GM19193 (cell line): ENCODE measurements around the gene BGLAP.

Source experiments
- POLR2A ChIP-seq: IDR thresholded peaks from 4 replicates; pipeline ENCODE4 v1.6.1; 2011; ENCODE audit not compliant: insufficient read depth, insufficient read length; ENCODE audit errors: extremely low read depth

BGLAP gene

GRCh38 chr1:156241926-156242325, at the start of gene BGLAP:
Gene BGLAP, plus strand, starts transcription at chr1:156242184. Its CDS starts 48 bp downstream, at chr1:156242232.
- no peak for TF ChIP-seq POLR2A

DNA sequence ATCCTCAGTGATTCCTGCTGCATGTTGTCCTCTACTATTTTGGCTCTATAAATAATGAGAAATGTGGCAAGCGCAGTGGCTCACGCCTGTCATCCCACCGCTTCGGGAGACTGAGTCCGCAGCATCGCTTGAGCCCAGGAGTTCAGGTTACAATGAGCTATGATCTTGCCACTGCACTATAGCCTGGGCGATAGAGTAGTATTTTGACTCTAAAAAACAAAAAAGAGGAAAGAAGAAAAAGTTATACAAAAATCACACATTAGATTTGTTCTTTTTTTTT, 48.8 kb upstream of the BGLAP start:
- no peak for TF ChIP-seq POLR2A

- peak; percentile 91 for TF ChIP-seq POLR2A
Observed at GRCh38 chr1:156193488-156194299, 48.3 kb upstream of the BGLAP start, which contains the start of gene SLC25A44. Gene SLC25A44, plus strand, starts transcription at chr1:156194104. Its CDS starts 5,744 bp downstream, at chr1:156199848.

DNA sequence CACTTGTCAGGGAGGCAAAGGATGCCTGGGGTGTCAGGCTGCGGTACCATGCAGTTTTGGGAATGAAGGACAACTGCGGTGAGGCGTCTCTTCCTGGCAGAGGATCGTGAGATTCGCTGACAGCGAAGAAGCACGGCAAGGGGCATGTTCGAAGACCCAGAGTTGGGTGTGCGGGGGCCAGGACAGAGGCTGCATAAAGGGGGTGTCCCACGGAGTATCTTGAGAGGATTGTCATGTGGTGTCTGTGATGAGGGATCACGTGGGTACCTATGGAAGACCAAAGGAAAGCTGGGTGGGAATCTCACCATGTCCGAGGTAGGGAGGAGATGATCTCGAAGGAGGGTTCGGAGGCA, 47.7 kb upstream of the BGLAP start:
- no peak for TF ChIP-seq POLR2A

GRCh38 chr1:156195853-156196252, 46.1 kb upstream of the BGLAP start:
- TF ChIP-seq POLR2A = no peak

- TF ChIP-seq POLR2A = no peak
Observed at GRCh38 chr1:156196445-156196844, 45.5 kb upstream of the BGLAP start.

- TF ChIP-seq POLR2A = no peak
Observed at GRCh38 chr1:156198831-156199349, 43.1 kb upstream of the BGLAP start.

GRCh38 chr1:156200044-156200443, 41.9 kb upstream of the BGLAP start:
- no peak for TF ChIP-seq POLR2A

- no peak for TF ChIP-seq POLR2A
Observed at GRCh38 chr1:156203331-156203730, 38.7 kb upstream of the BGLAP start.

DNA sequence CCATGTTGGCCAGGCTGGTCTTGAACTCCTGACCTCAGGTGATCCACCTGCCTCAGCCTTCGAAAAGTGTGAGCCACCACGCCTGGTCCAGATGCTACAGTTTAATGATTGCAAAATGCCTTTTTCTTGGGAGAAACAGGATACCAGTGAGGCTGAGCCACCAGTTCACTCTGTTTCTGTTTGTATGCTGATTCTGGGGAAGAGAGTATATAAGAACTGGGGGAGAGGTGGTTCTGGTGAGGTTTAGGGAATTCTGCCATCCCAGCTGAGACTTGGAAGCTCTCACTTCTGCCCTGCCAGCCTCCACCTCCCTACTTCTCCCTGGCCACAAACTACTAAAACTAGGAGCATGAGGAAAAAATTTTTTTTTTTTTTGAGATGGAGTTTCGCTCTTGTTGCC, 37.3 kb upstream of the BGLAP start:
- TF ChIP-seq POLR2A = no peak

DNA sequence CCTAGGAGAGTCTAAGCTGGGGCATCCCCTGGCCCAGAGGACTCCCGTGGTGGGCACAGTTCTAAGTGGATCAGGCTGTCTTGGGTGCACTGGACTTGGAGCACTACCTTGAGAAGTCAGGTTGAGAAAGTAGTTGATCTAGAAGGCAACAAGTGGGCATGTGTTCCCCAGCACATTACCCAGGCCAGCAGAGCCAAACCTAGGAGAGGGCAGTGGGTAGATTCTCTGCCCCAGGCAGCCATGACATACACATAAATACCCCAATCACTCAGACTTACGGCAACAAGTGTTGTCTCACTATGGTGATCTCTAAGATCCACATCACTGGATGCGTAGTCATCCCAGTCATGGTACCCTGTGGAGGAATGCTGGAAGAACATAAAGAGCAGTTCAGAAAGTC, 30.7 kb upstream of the BGLAP start:
- no peak for TF ChIP-seq POLR2A

GRCh38 chr1:156212130-156212529, 29.9 kb upstream of the BGLAP start:
- no peak for TF ChIP-seq POLR2A

DNA sequence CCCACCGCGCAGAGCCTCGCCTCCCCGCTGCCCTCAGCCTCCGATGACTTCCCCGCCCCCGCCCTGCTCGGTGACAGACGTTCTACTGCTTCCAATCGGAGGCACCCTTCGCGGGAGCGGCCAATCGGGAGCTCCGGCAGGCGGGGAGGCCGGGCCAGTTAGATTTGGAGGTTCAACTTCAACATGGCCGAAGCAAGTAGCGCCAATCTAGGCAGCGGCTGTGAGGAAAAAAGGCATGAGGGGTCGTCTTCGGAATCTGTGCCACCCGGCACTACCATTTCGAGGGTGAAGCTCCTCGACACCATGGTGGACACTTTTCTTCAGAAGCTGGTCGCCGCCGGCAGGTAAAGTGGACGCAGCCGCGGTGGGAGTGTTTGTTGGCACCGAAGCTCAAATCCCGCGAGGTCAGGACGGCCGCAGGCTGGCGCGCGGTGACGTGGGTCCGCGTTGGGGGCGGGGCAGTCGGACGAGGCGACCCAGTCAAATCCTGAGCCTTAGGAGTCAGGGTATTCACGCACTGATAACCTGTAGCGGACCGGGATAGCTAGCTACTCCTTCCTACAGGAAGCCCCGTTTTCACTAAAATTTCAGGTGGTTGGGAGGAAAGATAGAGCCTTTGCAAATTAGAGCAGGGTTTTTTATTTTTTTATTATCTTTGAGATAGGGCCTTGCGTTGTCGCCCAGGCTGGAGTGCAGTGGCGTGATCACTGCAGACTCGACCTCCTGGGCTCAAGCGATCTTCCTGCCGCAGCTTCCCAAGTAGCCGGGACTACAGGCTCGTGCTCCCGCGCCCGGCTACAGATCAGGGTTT, 28.9 kb upstream of the BGLAP start, which contains the start of gene PMF1:
Gene PMF1 (plus strand): TSS at position 175 of the 811 bp plus-strand sequence. CDS start 9 bp downstream, at position 184.
- TF ChIP-seq POLR2A = peak; percentile 86

GRCh38 chr1:156213644-156213966, 28.4 kb upstream of the BGLAP start:
- no peak for TF ChIP-seq POLR2A

DNA sequence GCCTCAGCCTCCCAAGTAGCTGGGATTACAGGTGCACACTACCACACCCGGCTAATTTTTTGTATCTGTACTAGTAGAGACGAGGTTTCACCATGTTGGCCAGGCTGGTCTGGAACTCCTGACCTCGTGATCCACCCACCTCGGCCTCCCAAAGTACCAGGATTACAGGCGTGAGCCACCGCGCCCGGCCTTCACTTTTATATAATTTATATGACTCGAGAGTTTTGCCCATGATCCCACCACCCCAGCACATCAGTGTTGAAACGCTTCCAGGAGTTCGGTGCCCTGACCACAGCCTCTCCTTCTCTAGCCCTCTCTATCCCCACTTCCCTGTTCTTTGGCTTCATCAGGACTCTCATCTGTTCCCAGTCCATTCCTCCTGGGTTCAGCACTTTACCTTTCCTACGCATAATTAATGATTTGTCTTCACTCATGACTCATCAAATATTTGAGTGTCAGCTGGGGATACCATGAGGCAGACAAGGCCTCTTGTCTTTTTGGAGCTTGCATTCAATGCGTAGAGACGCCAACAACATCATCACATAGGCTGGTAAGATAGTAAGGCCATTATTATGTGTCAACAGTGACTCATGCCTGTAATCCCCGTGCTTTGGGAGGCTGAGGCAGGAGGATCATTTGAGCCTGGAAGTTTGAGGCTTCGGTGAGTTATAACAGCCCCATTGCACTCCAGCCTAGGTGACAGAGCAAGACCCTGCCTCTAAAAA, 27.8 kb upstream of the BGLAP start:
- no peak for TF ChIP-seq POLR2A
